IMR-90 (cell line): Measurements from ENCODE around the gene KCNK10. TPM values are rescaled to one million over a fixed set of nuclear protein-coding genes. Genes with fewer than 3 reads are reported as not detected.

Experiments
- ATAC-seq: fragments of 200-7000 bp; cut with Tn5 transposase; 2 replicates; pipeline ENCODE4 v1.9.1; 2020; ENCODE audit warnings: low read depth, mild to moderate bottlenecking, moderate library complexity
- BruUV-seq: library from RNA; stranded (reverse); fragments of 400-500 nt; replicated peaks from 2 replicates; lab custom pipeline; 2021; lab: Mats Ljungman, UMichigan
- CTCF ChIA-PET: fragments of 300-600 bp; formaldehyde crosslinking; extraction: SDS; loops from one replicate; lab custom pipeline; 2021; ENCODE audit warnings: antibody characterized with exemption; lab: Yijun Ruan, JAX
- POLR2A ChIA-PET: fragments of 300-600 bp; sonication (Branson Sonifier 250); formaldehyde crosslinking; loops from one replicate; lab custom pipeline; 2022; ENCODE audit warnings: antibody characterized with exemption; ENCODE audit not compliant: unreplicated experiment; lab: Charles Lee
- DNase-seq: peaks from one replicate; pipeline ENCODE4 v3.0.0; 2013
- H2AFZ ChIP-seq: replicated peaks from 2 replicates; pipeline ENCODE3; 2013; ENCODE audit warnings: low read length, mild to moderate bottlenecking; ENCODE audit not compliant: poor library complexity
- H2AK5ac ChIP-seq: 2 replicates; pipeline ENCODE4 v1.6.1; 2013; ENCODE audit warnings: low read depth, low read length, inconsistent platforms
- H2AK9ac ChIP-seq: replicated peaks from 2 replicates; pipeline ENCODE3; 2013; ENCODE audit warnings: mild to moderate bottlenecking, low read depth, low read length, moderate library complexity; ENCODE audit not compliant: poor library complexity
- H2BK120ac ChIP-seq: 2 replicates; pipeline ENCODE4 v1.6.1; 2013; ENCODE audit warnings: low read depth, low read length, inconsistent platforms
- H2BK15ac ChIP-seq: 3 replicates; pipeline ENCODE4 v1.6.1; 2013; ENCODE audit warnings: low read depth, low read length, inconsistent platforms
- H2BK20ac ChIP-seq: 2 replicates; pipeline ENCODE4 v1.6.1; 2013; ENCODE audit warnings: low read depth, mild to moderate bottlenecking, inconsistent platforms, low read length, moderate library complexity
- H2BK5ac ChIP-seq: 2 replicates; pipeline ENCODE4 v1.6.1; 2013; ENCODE audit warnings: mild to moderate bottlenecking, low read depth, low read length, inconsistent platforms; ENCODE audit not compliant: poor library complexity, severe bottlenecking
- H3K14ac ChIP-seq: replicated peaks from 2 replicates; pipeline ENCODE4 v1.6.1; 2013; ENCODE audit warnings: low read depth, low read length, inconsistent platforms
- H3K18ac ChIP-seq: 2 replicates; pipeline ENCODE4 v1.6.1; 2013; ENCODE audit warnings: low read depth, low read length, control low read depth
- H3K23ac ChIP-seq: 2 replicates; pipeline ENCODE4 v1.6.1; 2013; ENCODE audit warnings: low read depth, low read length, inconsistent platforms
- H3K27ac ChIP-seq: 2 replicates; pipeline ENCODE4 v1.5.1; 2013; ENCODE audit warnings: mild to moderate bottlenecking, control low read depth, low read length; ENCODE audit not compliant: insufficient read depth
- H3K27me3 ChIP-seq: 2 replicates; pipeline ENCODE4 v1.6.1; 2013; ENCODE audit warnings: low read length; ENCODE audit not compliant: control insufficient read depth, insufficient read depth
- H3K36me3 ChIP-seq: 2 replicates; pipeline ENCODE4 v1.6.1; 2013; ENCODE audit warnings: low read length, mixed read lengths; ENCODE audit not compliant: control insufficient read depth, insufficient read depth
- H3K4ac ChIP-seq: 2 replicates; pipeline ENCODE4 v1.6.1; 2013; ENCODE audit warnings: low read depth, low read length, inconsistent platforms
- H3K4me1 ChIP-seq: 2 replicates; pipeline ENCODE4 v1.6.1; 2013; ENCODE audit warnings: low read length, mixed read lengths; ENCODE audit not compliant: control insufficient read depth, insufficient read depth
- H3K4me2 ChIP-seq: 2 replicates; pipeline ENCODE4 v1.6.1; 2013; ENCODE audit warnings: low read depth, mild to moderate bottlenecking, control low read depth, low read length, moderate library complexity
- H3K4me3 ChIP-seq: 2 replicates; pipeline ENCODE4 v1.5.1; 2013; ENCODE audit warnings: low read depth, mild to moderate bottlenecking, control low read depth, low read length, moderate library complexity; ENCODE audit not compliant: insufficient read depth
- H3K56ac ChIP-seq: 2 replicates; pipeline ENCODE4 v1.6.1; 2013; ENCODE audit warnings: low read length, inconsistent platforms; ENCODE audit not compliant: insufficient read depth; ENCODE audit errors: extremely low read depth
- H3K79me1 ChIP-seq, 2 experiments: 2 replicates each; pipeline ENCODE4 v1.6.1; 2013; ENCODE audit warnings: low read length in 2 of 2, inconsistent platforms in 1 of 2, low read depth in 1 of 2
- H3K9ac ChIP-seq: 2 replicates; pipeline ENCODE4 v1.6.1; 2013; ENCODE audit warnings: low read depth, low read length, control low read depth
- H3K9me1 ChIP-seq: 2 replicates; pipeline ENCODE4 v1.6.1; 2013; ENCODE audit warnings: low read length, inconsistent platforms; ENCODE audit not compliant: insufficient read depth
- H3K9me3 ChIP-seq: 2 replicates; pipeline ENCODE4 v1.6.1; 2013; ENCODE audit warnings: low read length; ENCODE audit not compliant: control insufficient read depth, insufficient read depth
- H4K20me1 ChIP-seq: 2 replicates; pipeline ENCODE4 v1.6.1; 2013; ENCODE audit warnings: low read length, inconsistent platforms; ENCODE audit not compliant: insufficient read depth
- H4K5ac ChIP-seq: 2 replicates; pipeline ENCODE4 v1.6.1; 2013; ENCODE audit warnings: mild to moderate bottlenecking, low read depth, low read length, control low read depth
- H4K8ac ChIP-seq, 2 experiments: 2 replicates each; pipeline ENCODE4 v1.6.1; 2013; ENCODE audit warnings: low read depth in 2 of 2, low read length in 2 of 2, control low read depth in 1 of 2, inconsistent platforms in 1 of 2
- H4K91ac ChIP-seq: 2 replicates; pipeline ENCODE4 v1.6.1; 2013; ENCODE audit warnings: low read depth, low read length, inconsistent platforms; ENCODE audit not compliant: insufficient read depth
- CHD1 ChIP-seq: IDR thresholded peaks from 2 replicates; pipeline ENCODE4 v1.6.1; 2012; ENCODE audit warnings: low read depth, low read length, improper control_type of control experiment
- MAZ ChIP-seq: IDR thresholded peaks from 2 replicates; pipeline ENCODE4 v1.6.1; 2012; ENCODE audit warnings: low read depth, mild to moderate bottlenecking, low read length, improper control_type of control experiment, moderate library complexity, borderline replicate concordance
- MXI1 ChIP-seq: IDR thresholded peaks from 2 replicates; pipeline ENCODE4 v1.6.1; 2012; ENCODE audit warnings: low read depth, mild to moderate bottlenecking, low read length, moderate library complexity, borderline replicate concordance
- POLR2A ChIP-seq: IDR thresholded peaks from 2 replicates; pipeline ENCODE4 v1.6.1; 2012; ENCODE audit warnings: mild to moderate bottlenecking, low read depth, low read length
- RAD21 ChIP-seq: IDR thresholded peaks from 2 replicates; pipeline ENCODE4 v1.6.1; 2012; ENCODE audit warnings: low read length, improper control_type of control experiment
- dilution Hi-C: fragments of 300-500 bp; cut with HindIII; formaldehyde crosslinking; loops from one replicate; pipeline ENCODE4 v1.14.3; 2018; ENCODE audit warnings: low sequenced_read_pairs; ENCODE audit not compliant: unreplicated experiment
- in situ Hi-C: fragments of 300-500 bp; cut with MboI; formaldehyde crosslinking; loops from 3 replicates; pipeline ENCODE4 v1.14.3; 2019; ENCODE audit warnings: low sequenced_read_pairs, inconsistent platforms, mixed read lengths
- intact Hi-C: fragments of 100-400 bp; cut with micrococcal nuclease; formaldehyde crosslinking; loops from 2 replicates; pipeline ENCODE4 v1.10.0; 2022
- polyA plus RNA-seq, 3 experiments: library from polyadenylated mRNA; depleted of rRNA; stranded (reverse); fragments of >200 nt; gene quantifications; 2 replicates each; pipeline ENCODE4 v1.2.3, GENCODE V29; 2012; ENCODE audit warnings: low replicate concordance in 1 of 3
- total RNA-seq: library from RNA; depleted of rRNA; stranded (reverse); fragments of >200 nt; gene quantifications from 2 replicates; pipeline ENCODE4 v1.2.3, GENCODE V29; 2012

Gene KCNK10
- total and polyA plus RNA-seq, 2 of the 4 experiments (the other 2 are of a cell fraction): not detected

DNA sequence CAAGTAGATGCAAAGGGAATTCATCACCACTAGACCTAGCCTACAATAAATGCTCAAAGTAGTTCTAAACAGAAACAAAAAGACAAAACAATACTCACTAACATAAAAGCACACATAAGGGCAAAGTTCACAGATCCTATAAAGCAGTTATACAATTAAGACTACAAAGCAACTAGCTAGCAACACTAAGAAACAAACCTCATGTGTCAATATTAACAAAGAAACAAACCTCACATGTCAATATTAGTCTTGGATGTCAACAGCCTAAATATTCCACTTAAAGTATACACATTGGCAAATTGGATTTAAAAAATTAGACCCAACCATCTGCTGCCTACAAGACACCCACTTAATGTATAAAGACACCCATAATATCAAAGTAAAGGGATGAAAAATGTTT lies 152.7 kb downstream of the KCNK10 start:
- no peak overlapping the region for H3K18ac ChIP-seq
- no peak overlapping the region for H4K5ac ChIP-seq
- H2BK15ac ChIP-seq: no peak overlapping the region
- H4K20me1 ChIP-seq: no peaks in the 10 kb centered on the region
- H3K23ac ChIP-seq: no peak overlapping the region
- no peak overlapping the region for H2AK9ac ChIP-seq
- H3K79me1 ChIP-seq: no peaks in the 10 kb centered on the region
- H2BK120ac ChIP-seq: no peak overlapping the region
- CTCF ChIA-PET: no interaction called here
- no peak overlapping the region for H3K27ac ChIP-seq
- no peak overlapping the region for H4K8ac ChIP-seq
- no peak overlapping the region for H4K91ac ChIP-seq
- H3K27me3 ChIP-seq: no peaks in the 10 kb centered on the region
- no peak overlapping the region for H2AFZ ChIP-seq
- H3K36me3 ChIP-seq: no peaks in the 10 kb centered on the region
- dilution Hi-C loops (no loop called here), in situ Hi-C loops (loop anchor here (10.0 kb wide), 1 partner anchor 226 kb away; no protein-coding TSS in a partner anchor), intact Hi-C loops (loop anchor here (2.0 kb wide), 1 partner anchor 158 kb away; no protein-coding TSS in a partner anchor)
- no peak overlapping the region for H3K4me3 ChIP-seq
- no peak overlapping the region for H2BK20ac ChIP-seq
- H3K9me3 ChIP-seq: no peaks in the 10 kb centered on the region
- H3K56ac ChIP-seq: no peak overlapping the region
- no peaks in the 10 kb centered on the region for H3K4me1 ChIP-seq
- H3K14ac ChIP-seq: no peak overlapping the region
- TF ChIP-seq RAD21 (no peak), MXI1 (no peak), MAZ (no peak), POLR2A (no peak), CHD1 (no peak)
- no peak for ATAC-seq
- no peak for DNase-seq
- H3K4me2 ChIP-seq: no peak overlapping the region
- no peak overlapping the region for H2AK5ac ChIP-seq
- H3K9me1 ChIP-seq: no peaks in the 10 kb centered on the region
- no peak overlapping the region for H2BK5ac ChIP-seq
- no TSS peak for BruUV-seq
- no peak overlapping the region for H3K9ac ChIP-seq
- POLR2A ChIA-PET: no interaction called here
- no peak overlapping the region for H3K4ac ChIP-seq
